B cell (primary cell): ENCODE data around the gene AAR2. TPM values are rescaled to one million over a fixed set of nuclear protein-coding genes. Genes with fewer than 3 reads are reported as not detected.

Experiments
- ATAC-seq: fragments of 200-7000 bp; cut with Tn5 transposase; one replicate; pipeline ENCODE4 v1.10.0; 2021; ENCODE audit warnings: low read depth, mild to moderate bottlenecking, moderate number of reproducible peaks, moderate library complexity
- CTCF ChIA-PET: fragments of 350-600 bp; sonication (Branson Sonifier 250); formaldehyde crosslinking; loops from one replicate; lab custom pipeline; 2021; ENCODE audit warnings: antibody characterized with exemption, inconsistent platforms; lab: Charles Lee
- POLR2A ChIA-PET: fragments of 350-600 bp; sonication (Branson Sonifier 250); formaldehyde crosslinking; loops from one replicate; lab custom pipeline; 2021; ENCODE audit warnings: antibody characterized with exemption; lab: Charles Lee
- DNase-seq: peaks from one replicate; pipeline ENCODE4 v3.0.0; 2013
- H2AFZ ChIP-seq: 2 replicates; pipeline ENCODE4 v1.6.1; 2012; ENCODE audit warnings: mild to moderate bottlenecking, low read depth, low read length; ENCODE audit not compliant: insufficient read depth, poor library complexity, severe bottlenecking
- H3K27ac ChIP-seq, 2 donors: 1 replicate in 1 of 2; 2 replicates in 1 of 2; pipeline ENCODE4 v1.5.1; 2012 to 2013; ENCODE audit warnings: low read length in 2 of 2, mild to moderate bottlenecking in 2 of 2, moderate library complexity in 1 of 2
- H3K27me3 ChIP-seq, 4 experiments: fragments of 200-600 bp in 1 of 4; sonication (generic) in 1 of 4; replicated peaks in 1 of 4; 1 replicate in 2 of 4; 2 replicates in 2 of 4; pipeline versions ENCODE4 v1.6.1 to v1.7.0; 2013 to 2016; ENCODE audit warnings: low read length in 3 of 4, mild to moderate bottlenecking in 2 of 4, mixed read lengths in 1 of 4, moderate library complexity in 1 of 4; ENCODE audit not compliant: insufficient read depth in 4 of 4, control insufficient read depth in 3 of 4; ENCODE audit errors: control extremely low read depth in 1 of 4
- H3K36me3 ChIP-seq, 2 experiments: replicated peaks in 1 of 2; 1 replicate in 1 of 2; 2 replicates in 1 of 2; pipeline versions ENCODE4 v1.6.1 to v1.7.1; 2013; ENCODE audit warnings: low read length in 1 of 2; ENCODE audit not compliant: insufficient read depth in 2 of 2, control insufficient read depth in 1 of 2; ENCODE audit errors: control extremely low read depth in 1 of 2, extremely low read depth in 1 of 2
- H3K4me1 ChIP-seq, 2 donors: fragments of 200-600 bp in 1 of 2; sonication (generic) in 1 of 2; 1 replicate in 1 of 2; 2 replicates in 1 of 2; pipeline versions ENCODE4 v1.5.1 to v1.6.1; 2013 to 2017; ENCODE audit warnings: low read length in 2 of 2; ENCODE audit not compliant: control insufficient read depth in 2 of 2, insufficient read depth in 2 of 2
- H3K4me2 ChIP-seq: replicated peaks from 2 replicates; pipeline ENCODE3; 2012; ENCODE audit warnings: mild to moderate bottlenecking, low read depth, low read length; ENCODE audit not compliant: poor library complexity, severe bottlenecking
- H3K4me3 ChIP-seq, 5 experiments: fragments of 200-600 bp in 1 of 5; sonication (generic) in 1 of 5; 1 replicate in 3 of 5; 2 replicates in 2 of 5; pipeline versions ENCODE4 v1.5.1 to v1.7.0; 2011 to 2016; ENCODE audit warnings: low read length in 4 of 5, mild to moderate bottlenecking in 4 of 5, low read depth in 2 of 5, control low read depth in 1 of 5, moderate library complexity in 1 of 5; ENCODE audit not compliant: insufficient read depth in 1 of 5; ENCODE audit errors: control extremely low read depth in 1 of 5, extremely low read depth in 1 of 5
- H3K79me2 ChIP-seq: fragments of 200-600 bp; sonication (generic); one replicate; pipeline ENCODE4 v1.6.0; 2016; ENCODE audit warnings: low read length; ENCODE audit not compliant: control insufficient read depth, insufficient read depth
- H3K9ac ChIP-seq: fragments of 200-600 bp; sonication (generic); 2 replicates; pipeline ENCODE4 v1.6.1; 2017; ENCODE audit warnings: mild to moderate bottlenecking, low read length, moderate library complexity
- H3K9me3 ChIP-seq, 3 donors: one replicate each; pipeline versions ENCODE4 v1.6.1 to v1.7.1; 2013; ENCODE audit warnings: low read length in 2 of 3; ENCODE audit not compliant: control insufficient read depth in 2 of 3, insufficient read depth in 1 of 3; ENCODE audit errors: control extremely low read depth in 1 of 3
- H4K20me1 ChIP-seq: 2 replicates; pipeline ENCODE4 v1.6.0; 2012; ENCODE audit warnings: mild to moderate bottlenecking, low read length; ENCODE audit not compliant: insufficient read depth, control insufficient read depth, poor library complexity, severe bottlenecking
- H3K27ac Mint-ChIP-seq: one replicate; pipeline ENCODE4 v1.8.0; 2021; ENCODE audit warnings: mixed read lengths
- H3K27me3 Mint-ChIP-seq: one replicate; pipeline ENCODE4 v1.8.0; 2021; ENCODE audit warnings: mixed read lengths
- H3K4me1 Mint-ChIP-seq: one replicate; pipeline ENCODE4 v1.8.0; 2021; ENCODE audit warnings: mixed read lengths
- H3K4me3 Mint-ChIP-seq: one replicate; pipeline ENCODE4 v1.8.0; 2021; ENCODE audit warnings: mixed read lengths
- H3K9me3 Mint-ChIP-seq: one replicate; pipeline ENCODE4 v1.8.0; 2022; ENCODE audit warnings: mixed read lengths; ENCODE audit not compliant: insufficient read depth
- EZH2 ChIP-seq: IDR thresholded peaks from 2 replicates; pipeline ENCODE4 v1.6.1; 2012; ENCODE audit warnings: borderline replicate concordance, low read depth, mild to moderate bottlenecking, moderate library complexity, low read length; ENCODE audit not compliant: insufficient read depth, poor library complexity, severe bottlenecking
- WGBS: methylation state at CpG from one replicate; pipeline ENCODE4 v1.1.5; 2013; ENCODE audit warnings: missing lambda C conversion rate; ENCODE audit not compliant: insufficient coverage; 5-methylcytosine and 5-hydroxymethylcytosine counted together
- intact Hi-C: fragments of 100-400 bp; cut with micrococcal nuclease; formaldehyde crosslinking; loops from one replicate; pipeline ENCODE4 v1.10.0; 2022
- polyA plus RNA-seq: library from polyadenylated mRNA; depleted of rRNA; stranded (reverse); fragments of >200 nt; gene quantifications from 2 replicates; pipeline ENCODE4 v1.2.3, GENCODE V29; 2012
- total RNA-seq, 2 donors: library from RNA; stranded (reverse); fragments of 120-200 nt in 1 of 2; gene quantifications; 1 replicate in 1 of 2; 2 replicates in 1 of 2; pipeline versions ENCODE4 v1.2.3 to v1.2.4, GENCODE V29; 2013 to 2022
- TF ChIP-seq, protein P1 (sequence below): fragments of 200-600 bp; IDR thresholded peaks from one replicate; pipeline ENCODE4 v1.8.0; 2022; ENCODE audit warnings: antibody characterized with exemption, mild to moderate bottlenecking

Gene AAR2
- total and polyA plus RNA-seq, 2 donors (not counting 1 experiment from before 2014, with no cell fraction given) = 10.3 to 21.3 TPM

DNA sequence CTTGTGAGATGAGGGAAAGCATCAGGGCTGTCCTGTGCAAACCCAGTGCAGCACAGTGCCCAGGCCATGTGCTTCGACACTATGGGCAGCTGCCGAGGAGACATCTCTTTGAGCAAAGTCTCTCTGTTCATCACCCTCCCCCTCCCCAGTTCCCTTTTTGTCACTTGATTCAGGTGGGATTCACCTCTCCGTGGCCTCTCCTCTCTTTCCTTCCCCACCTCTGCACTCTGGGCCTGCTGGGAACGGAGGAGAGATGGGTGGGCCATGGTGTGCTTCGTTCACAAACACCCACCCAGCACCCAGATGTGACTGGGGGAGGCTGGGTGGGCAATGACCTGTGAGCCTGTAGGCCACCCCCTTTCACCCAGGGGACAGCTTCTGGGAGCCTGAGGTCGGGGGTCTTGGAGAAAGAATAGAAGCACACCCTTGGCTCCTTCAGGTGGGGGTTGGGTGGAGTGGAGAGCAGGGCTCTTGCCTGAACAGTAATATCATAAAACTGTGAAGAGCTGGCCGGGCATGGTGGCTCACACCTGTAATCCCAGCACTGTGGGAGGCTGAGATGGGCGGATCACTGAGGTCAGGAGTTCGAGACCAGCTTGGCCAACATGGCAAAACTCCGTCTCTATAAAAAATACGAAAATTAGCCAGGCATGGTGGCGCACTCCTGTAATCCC, 36.4 kb downstream of the AAR2 start:
- DNase-seq (no peak), ATAC-seq (no peak)
- WGBS = 98% methylated on average over 8 of the region's 12 CpGs
- H3K27me3 ChIP-seq = peaks cover 0 to 8% (median 0%) of the 10 kb centered on the region in 4 experiments
- Mint-ChIP-seq H3K4me3 (no peak overlapping the region), H3K9me3 (no peaks in the 10 kb centered on the region), H3K27me3 (peaks cover 12% of the 10 kb centered on the region), H3K4me1 (no peaks in the 10 kb centered on the region), H3K27ac (no peak overlapping the region)
- CTCF ChIA-PET = interaction anchor here (1.4 to 3.8 kb wide), 5 partner anchors 8 to 536 kb away, joined by 3 to 20 read pairs (median 4); no protein-coding TSS in a partner anchor
- intact Hi-C loops = no loop called here
- no peak overlapping the region for H3K27ac ChIP-seq
- no peaks in the 10 kb centered on the region for H4K20me1 ChIP-seq
- no peaks in the 10 kb centered on the region for H3K79me2 ChIP-seq
- H3K4me1 ChIP-seq = no peaks in the 10 kb centered on the region
- H2AFZ ChIP-seq = no peak overlapping the region
- no peak overlapping the region for H3K4me2 ChIP-seq
- TF ChIP-seq, protein P1, sequence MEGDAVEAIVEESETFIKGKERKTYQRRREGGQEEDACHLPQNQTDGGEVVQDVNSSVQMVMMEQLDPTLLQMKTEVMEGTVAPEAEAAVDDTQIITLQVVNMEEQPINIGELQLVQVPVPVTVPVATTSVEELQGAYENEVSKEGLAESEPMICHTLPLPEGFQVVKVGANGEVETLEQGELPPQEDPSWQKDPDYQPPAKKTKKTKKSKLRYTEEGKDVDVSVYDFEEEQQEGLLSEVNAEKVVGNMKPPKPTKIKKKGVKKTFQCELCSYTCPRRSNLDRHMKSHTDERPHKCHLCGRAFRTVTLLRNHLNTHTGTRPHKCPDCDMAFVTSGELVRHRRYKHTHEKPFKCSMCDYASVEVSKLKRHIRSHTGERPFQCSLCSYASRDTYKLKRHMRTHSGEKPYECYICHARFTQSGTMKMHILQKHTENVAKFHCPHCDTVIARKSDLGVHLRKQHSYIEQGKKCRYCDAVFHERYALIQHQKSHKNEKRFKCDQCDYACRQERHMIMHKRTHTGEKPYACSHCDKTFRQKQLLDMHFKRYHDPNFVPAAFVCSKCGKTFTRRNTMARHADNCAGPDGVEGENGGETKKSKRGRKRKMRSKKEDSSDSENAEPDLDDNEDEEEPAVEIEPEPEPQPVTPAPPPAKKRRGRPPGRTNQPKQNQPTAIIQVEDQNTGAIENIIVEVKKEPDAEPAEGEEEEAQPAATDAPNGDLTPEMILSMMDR = no peak
- TF ChIP-seq EZH2 = no peak
- POLR2A ChIA-PET = no interaction called here
- H3K36me3 ChIP-seq = no peaks in the 10 kb centered on the region
- no peak overlapping the region for H3K4me3 ChIP-seq
- no peak overlapping the region for H3K9ac ChIP-seq
- peaks cover 0 to 3% (median 0%) of the 10 kb centered on the region in 3 donors for H3K9me3 ChIP-seq

DNA sequence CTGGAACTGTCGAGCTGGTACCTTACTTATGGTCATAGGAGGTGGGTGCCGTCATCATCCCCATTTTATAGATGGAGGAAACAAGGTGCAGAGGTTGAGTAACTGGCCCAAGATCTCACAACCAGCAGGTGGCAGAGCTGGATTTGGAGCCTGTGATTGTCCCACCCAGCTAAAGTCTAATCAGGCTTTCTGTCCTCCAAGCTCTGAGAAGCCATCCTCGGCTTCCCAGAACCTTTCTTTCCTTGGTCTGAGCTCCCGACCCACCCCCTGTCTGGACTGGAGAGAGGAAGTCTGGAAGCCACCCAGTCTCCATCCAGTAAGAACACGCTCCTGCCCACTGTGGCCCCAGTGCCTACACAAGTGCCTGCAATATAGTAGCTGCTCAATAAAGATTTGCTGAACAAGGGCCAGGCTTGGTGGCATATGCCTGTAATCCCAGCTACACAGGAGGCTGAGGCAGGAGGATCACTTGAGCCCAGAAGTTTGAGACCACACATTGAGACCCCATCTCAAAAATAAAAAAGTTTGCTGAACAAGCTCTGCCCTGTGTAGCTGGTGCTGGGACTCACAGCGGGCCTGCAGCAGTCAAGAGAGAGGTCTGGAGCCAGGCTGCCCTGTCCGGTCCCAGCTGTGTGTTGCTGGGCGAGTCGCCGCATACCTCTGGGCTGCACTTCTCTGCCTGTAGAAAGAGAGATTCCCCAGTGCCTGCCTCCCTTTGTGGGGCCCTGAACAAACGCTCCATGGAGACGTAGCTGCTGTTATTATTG, 37.3 kb downstream of the AAR2 start:
- Histone ChIP-seq H3K27ac (no peak overlapping the region), H3K4me3 (no peak overlapping the region), H3K9ac (no peak overlapping the region), H3K4me2 (no peak overlapping the region), H2AFZ (no peak overlapping the region), H3K27me3 (peaks cover 0 to 8% (median 0%) of the 10 kb centered on the region in 4 experiments), H4K20me1 (no peaks in the 10 kb centered on the region), H3K79me2 (no peaks in the 10 kb centered on the region), H3K9me3 (peaks cover 0 to 3% (median 0%) of the 10 kb centered on the region in 3 donors), H3K36me3 (no peaks in the 10 kb centered on the region), H3K4me1 (no peaks in the 10 kb centered on the region)
- DNase-seq = peak; percentile 23
- Mint-ChIP-seq H3K4me1 (no peaks in the 10 kb centered on the region), H3K27me3 (peaks cover 18% of the 10 kb centered on the region), H3K27ac (no peak overlapping the region), H3K4me3 (no peak overlapping the region), H3K9me3 (no peaks in the 10 kb centered on the region)
- 89% methylated on average over 10 of the region's 12 CpGs for WGBS
- no peak for TF ChIP-seq EZH2
- TF ChIP-seq, protein P1 = peak; percentile 21
- CTCF ChIA-PET = interaction anchor here (0.8 to 3.8 kb wide), 8 partner anchors 9 to 646 kb away, joined by 3 to 20 read pairs (median 4); no protein-coding TSS in a partner anchor
- intact Hi-C loops = no loop called here
- POLR2A ChIA-PET = no interaction called here
- ATAC-seq = no peak
